Panc1 (cell line): ENCODE measurements around the gene MAPK8IP2.
"Not testable (repeated sequence)": the region's sequence is repeated elsewhere in the genome, so short reads cannot be mapped to it uniquely, and the experiment has no call there.

Experiments used
- CTCF ChIP-seq: fragments of 450-650 bp; IDR thresholded peaks from 2 replicates; pipeline ENCODE4 v1.5.1; 2017; ENCODE audit warnings: mild to moderate bottlenecking
- POLR2AphosphoS5 ChIP-seq: IDR thresholded peaks from 2 replicates; pipeline ENCODE4 v1.6.1; 2012; ENCODE audit warnings: mild to moderate bottlenecking, low read depth, low read length, moderate library complexity

- not testable (repeated sequence) for TF ChIP-seq CTCF, POLR2AphosphoS5
These were observed 59.1 kb downstream of the MAPK8IP2 start for GRCh38 chr22:50659711-50660110.
